ENCODE measurements around the gene LLGL2.
A peak's percentile ranks its signal among the peaks of the same experiment; 100 is the strongest.

Gene LLGL2

DNA sequence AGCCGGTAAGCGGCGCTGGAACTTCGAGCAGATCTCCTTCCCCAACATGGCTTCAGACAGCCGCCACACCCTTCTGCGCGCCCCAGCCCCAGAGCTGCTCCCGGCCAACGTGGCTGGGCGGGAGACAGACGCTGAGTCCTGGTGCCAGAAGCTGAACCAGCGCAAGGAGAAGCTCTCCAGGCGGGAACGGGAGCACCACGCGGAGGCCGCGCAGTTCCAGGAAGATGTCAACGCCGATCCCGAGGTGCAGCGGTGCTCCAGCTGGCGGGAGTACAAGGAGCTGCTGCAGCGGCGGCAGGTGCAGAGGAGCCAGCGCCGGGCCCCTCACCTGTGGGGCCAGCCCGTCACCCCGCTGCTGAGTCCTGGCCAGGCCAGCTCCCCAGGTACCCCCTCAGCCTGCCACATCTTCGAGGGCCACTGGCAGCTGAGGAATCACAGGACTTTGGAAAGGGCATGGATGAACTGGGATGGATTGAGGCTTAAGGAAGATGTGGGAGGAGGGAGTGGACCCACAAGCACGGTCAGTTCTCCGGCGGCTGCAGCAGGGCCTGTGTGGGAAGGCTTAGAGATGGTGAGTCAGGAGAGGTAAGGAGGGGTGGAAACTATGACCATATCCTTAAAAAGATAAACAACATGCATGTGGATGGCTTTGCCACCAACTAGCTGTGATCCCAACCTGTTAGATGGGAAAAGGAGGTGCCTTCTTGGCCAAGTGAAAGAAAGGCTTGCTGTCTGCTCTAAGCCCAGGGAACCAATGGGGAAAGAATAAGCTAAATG is 3.4 kb upstream of the LLGL2 start:
- no peak for DNase-seq (ENCODE audit: low read depth in 2 of 2)

DNA sequence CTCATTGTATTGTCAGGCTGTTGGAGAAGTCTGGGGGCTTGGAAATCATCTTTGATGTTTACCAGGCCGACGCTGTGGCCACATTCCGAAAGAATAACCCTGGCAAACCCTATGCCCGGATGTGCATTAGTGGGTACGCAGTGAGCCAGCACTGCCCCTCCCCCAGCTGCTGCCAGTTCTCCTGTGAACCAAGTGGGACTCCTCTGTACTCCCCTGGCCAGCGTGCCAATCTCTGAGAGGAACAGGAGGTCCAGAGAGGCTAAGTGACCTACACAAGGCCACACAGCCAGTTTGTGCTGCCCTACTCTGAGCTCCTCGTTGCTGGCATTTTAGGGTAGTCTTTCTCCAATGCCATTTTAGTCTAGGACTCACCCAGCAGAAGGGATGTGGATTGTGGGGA is 1.9 kb upstream of the LLGL2 start:
- no peak for DNase-seq (ENCODE audit: low read depth in 2 of 2)

- no peak for DNase-seq (ENCODE audit: low read depth in 2 of 2)
Measured at GRCh38 chr17:75524269-75524969, 1.1 kb upstream of the LLGL2 start.

DNA sequence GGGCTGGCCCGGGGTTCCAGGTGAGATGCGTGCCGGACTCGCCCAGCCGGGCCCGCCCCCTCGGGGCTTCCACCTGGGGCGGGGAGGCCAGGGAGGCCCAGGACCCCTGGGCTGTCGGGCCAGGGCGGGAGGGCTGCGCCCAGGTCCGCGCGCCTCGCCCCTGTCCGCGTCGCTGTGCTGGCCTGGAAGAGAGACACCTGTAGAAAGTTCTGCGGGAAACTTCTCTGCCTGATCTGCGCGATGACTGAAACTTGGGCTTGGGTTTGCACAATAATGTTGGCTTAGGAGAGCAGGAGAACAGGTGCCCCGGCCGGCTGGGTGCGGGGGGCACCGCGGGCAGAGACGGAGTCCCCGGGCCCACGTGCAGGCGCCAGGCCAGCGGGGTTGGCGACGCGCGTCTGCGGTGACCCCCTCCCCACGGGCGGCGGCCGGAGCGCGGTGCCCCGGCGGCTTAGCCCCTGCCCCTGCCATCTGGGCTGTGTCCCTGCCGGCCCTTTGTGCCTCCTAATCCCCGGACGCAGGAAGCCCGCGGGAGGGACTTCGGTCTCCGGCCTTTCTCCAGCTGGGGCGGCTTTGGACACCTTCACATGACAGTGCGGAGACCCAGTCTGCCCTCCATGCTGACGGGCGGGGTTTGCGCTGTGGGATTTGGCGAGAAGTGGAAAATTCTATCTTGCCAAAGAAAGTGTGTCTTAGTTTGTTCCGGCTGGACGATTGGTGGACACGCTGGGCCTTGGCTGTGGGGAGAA is 483 bp downstream of the LLGL2 start:
- no peak for DNase-seq (ENCODE audit: low read depth in 2 of 2)

GRCh38 chr17:75526555-75527270 is 1.2 kb downstream of the LLGL2 start:
- DNase-seq (ENCODE audit: low read depth in 2 of 2), result no peak

GRCh38 chr17:75530837-75531720 is 5.6 kb downstream of the LLGL2 start:
- DNase-seq (ENCODE audit: low read depth in 2 of 2), result no peak

DNA sequence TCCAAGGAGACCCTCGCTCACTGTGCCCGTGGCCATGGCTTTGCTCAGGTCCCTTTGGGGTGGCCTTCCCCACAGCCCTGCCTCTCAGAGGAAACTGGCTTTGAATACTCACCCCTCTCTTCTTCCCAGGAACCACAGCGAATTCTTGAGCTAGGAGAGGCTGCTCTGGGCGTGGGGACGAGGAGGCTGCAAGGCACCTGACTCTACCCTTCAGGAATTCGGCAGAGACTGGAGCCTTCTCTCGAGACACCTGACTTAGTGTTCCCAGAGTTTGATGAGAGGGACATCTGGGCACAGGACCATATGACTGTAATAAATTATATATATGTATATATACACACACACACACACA is 6.2 kb downstream of the LLGL2 start:
- DNase-seq (ENCODE audit: low read depth in 2 of 2), result no peak

DNA sequence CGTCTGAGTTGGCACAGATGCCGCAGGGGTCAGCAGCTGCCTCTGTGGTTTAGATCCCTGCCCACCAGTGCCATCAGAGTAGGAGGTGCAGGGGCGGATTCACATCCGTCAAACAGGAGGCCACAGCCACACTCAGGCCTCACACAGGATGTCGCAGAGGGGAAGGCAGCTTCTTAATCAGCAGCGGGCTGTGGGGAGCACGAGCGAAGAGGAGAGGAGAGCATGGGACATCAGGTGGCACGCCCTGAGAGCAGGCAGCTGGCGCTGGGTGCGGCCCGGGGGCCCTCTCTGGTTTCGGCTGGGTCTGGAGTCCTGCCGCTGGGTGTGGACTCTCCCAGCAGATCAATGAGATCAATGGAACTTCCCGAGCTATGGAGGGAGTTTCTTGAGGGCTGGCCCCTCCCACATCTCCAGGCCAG is 9.6 kb downstream of the LLGL2 start:
- DNase-seq (ENCODE audit: low read depth in 2 of 2), result peak in 1 of 2 donors; percentile 57

GRCh38 chr17:75535871-75536270 is 10.4 kb downstream of the LLGL2 start:
- no peak for DNase-seq (ENCODE audit: low read depth in 2 of 2)

GRCh38 chr17:75536366-75536765 is 10.9 kb downstream of the LLGL2 start:
- DNase-seq (ENCODE audit: low read depth in 2 of 2), result no peak

- DNase-seq (ENCODE audit: low read depth in 2 of 2), result no peak
Measured at GRCh38 chr17:75539967-75540729, 14.7 kb downstream of the LLGL2 start.

DNA sequence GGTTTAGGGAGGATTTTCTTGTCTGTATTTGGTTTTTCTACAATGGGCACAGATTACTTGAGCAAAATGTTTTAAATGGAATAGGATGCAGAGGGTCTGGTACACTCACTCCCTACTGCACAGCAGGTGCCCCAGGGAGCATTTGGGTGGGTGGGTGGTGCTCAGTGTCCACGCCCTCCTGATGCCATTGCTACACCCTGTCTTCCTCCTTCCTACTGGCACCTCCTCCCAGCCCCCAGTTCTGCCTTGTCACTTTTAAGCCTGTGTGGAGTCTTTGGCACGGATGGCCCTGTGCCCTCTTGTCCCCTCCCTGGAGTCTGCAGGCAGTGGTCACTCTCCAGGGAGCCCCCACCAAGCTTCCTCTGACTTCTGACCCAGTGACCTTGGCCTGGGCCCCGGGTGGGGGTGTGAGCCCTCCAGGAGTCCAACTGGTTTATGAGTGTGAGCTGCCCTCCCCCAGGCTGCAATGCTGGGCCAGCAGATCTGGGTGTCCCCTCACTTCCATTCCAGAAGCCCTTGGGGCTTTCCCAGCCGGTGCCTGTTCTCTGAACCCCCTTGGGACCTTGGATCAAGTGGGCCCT is 15.5 kb downstream of the LLGL2 start:
- no peak for DNase-seq (ENCODE audit: low read depth in 2 of 2)

DNA sequence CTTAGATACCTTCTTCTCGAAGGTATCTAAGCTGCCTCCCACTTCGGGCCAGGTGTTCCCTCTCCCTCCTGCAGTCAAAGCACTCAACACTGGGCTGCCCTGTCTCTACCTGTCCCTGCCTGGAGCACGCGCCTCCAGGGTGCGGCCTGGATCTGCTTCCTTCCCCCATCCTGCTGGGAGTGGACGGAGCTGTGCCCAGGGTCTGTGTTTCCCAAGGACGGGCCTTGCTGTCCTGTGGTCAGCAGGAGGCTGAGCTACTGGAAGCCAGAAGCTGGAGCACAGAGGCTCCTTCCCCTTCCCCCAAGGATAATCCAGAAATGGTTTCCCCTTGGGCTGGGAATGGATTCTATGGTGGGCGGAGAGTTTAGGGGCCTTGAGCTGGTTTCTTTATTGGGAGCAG is 16.7 kb downstream of the LLGL2 start:
- DNase-seq (ENCODE audit: low read depth in 2 of 2), result no peak

DNA sequence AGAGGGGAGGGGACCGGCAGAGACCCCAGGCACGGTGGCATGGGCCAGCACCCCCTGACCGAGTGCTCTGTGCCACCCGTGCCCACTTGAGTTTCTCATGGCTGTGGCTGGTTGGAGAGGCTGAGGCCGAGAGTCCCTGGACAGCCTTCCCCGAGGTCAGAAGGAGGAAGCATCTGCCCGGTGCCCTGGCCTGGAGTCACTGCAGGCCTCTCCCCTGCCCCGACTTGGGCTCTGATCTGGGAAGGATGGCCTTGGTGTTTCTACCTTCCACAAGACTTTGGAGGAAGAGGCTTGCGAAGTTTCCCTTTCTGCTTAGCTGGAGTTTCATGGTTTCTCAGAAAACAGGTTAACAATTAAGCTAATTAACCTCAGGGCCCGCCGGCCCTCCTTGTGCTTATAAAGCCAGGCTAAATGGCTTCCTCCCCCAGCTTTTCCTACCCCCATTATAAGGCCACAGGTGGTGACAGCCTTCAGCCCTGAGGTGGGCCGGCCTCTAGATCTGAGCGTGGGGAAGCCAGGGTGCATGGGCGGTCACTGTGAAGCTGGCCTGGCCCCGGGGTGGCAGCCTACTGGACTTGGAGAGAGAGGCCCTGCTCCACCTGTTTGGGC is 17.3 kb downstream of the LLGL2 start:
- no peak for DNase-seq (ENCODE audit: low read depth in 2 of 2)

DNA sequence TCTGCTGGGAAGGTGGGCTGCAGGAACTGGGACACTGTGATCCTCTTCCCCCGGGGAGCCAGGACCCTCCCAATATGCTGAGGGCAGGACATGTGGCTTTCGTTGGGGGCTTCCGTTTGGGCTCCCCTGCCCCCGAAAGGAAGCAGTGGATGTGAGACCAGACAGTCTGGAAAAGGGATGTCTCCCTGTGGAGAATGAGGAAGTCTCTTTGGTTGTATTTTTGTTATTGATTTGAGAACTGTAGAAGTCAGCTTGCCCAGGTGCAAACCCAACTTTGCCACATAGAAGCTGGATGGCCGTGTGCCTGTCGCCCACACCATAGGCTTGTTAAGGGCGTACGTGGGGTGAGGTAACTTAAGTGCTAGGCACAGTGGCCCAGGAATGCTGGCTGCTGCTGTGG is 18.8 kb downstream of the LLGL2 start:
- no peak for DNase-seq (ENCODE audit: low read depth in 2 of 2)

DNA sequence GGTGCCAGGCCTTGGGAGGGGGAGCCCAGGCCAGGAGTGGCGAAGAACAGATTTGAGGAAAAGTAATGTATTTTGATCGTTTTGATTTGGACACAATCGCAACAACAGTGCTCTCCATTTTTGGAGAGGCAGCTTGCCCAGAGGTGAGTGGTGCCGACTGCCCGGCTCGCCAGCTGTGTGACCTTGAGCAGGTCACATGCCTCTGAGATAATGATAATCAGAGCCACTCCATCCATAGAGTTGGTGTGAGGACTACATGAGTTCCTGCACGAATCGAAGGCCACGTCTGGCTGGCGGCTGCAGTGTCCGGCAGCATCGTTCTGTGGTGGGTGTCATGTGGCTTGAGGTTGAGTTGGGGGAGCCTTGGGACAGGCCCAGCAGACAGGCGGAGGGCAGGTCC is 20.7 kb downstream of the LLGL2 start:
- no peak for DNase-seq (ENCODE audit: low read depth in 2 of 2)

DNA sequence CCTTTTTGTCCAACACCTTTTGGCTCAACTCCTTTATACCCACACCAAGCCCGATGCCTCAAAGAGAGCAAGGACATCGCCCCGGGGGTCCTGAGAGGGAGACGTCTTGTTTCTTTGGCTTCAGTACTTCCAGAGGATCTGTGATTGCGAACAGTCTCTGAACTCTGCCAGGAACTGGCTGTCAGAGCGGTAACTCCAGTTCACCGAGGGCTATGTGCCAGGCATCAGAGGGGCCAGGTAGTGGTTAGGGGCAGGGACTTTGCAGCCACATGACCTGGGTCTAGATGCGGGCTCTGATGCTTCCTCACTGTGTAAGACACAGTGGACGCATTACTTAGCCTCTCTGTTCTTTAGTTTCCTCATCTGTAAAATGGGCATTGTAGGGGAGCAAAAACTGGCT is 21.6 kb downstream of the LLGL2 start:
- DNase-seq (ENCODE audit: low read depth in 2 of 2), result no peak

- DNase-seq (ENCODE audit: low read depth in 2 of 2), result no peak
Measured at GRCh38 chr17:75548813-75549212, 23.3 kb downstream of the LLGL2 start.
